ENCODE data around the gene PRKN. TPM values are rescaled to one million over a fixed set of nuclear protein-coding genes. Genes with fewer than 3 reads are reported as not detected.

Gene PRKN
- total RNA-seq, 2 donors from 2014 or later: 6.7 to 8.2 TPM

DNA sequence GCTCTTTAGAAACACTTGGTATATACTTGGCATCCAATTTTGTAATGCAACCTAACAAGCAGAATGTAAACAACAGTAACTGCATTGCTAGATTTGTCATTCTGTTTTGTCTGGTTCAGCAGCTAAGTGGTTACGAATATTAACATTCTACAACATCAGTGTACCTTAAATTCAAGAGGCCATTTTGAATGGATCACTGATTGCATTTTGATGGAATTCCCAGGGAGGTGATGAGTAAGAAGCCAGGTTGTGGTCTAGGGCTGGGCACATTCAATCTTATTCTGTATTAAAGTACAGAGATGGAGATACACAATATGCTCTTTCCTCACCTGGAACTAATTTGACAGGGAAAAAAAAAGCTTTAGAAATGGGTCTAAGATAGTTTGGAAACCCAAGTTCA is 483.5 kb downstream of the PRKN start:
- Histone ChIP-seq H3K27ac (no peak overlapping the region), H3K36me3 (replicated peaks in 1 of 2; ENCODE audit: insufficient read depth in 1 of 2, low read depth in 2 of 2) (no peaks in the 10 kb centered on the region), H3K4me3 (no peak overlapping the region), H3K4me1 (no peaks in the 10 kb centered on the region), H3K27me3 (no peaks in the 10 kb centered on the region), H3K9me3 (no peaks in the 10 kb centered on the region)
- DNase-seq: no peak
- WGBS, 2 donors: 83 to 92% methylated on average over 1 of the region's 1 CpG
- TF ChIP-seq, protein P1, sequence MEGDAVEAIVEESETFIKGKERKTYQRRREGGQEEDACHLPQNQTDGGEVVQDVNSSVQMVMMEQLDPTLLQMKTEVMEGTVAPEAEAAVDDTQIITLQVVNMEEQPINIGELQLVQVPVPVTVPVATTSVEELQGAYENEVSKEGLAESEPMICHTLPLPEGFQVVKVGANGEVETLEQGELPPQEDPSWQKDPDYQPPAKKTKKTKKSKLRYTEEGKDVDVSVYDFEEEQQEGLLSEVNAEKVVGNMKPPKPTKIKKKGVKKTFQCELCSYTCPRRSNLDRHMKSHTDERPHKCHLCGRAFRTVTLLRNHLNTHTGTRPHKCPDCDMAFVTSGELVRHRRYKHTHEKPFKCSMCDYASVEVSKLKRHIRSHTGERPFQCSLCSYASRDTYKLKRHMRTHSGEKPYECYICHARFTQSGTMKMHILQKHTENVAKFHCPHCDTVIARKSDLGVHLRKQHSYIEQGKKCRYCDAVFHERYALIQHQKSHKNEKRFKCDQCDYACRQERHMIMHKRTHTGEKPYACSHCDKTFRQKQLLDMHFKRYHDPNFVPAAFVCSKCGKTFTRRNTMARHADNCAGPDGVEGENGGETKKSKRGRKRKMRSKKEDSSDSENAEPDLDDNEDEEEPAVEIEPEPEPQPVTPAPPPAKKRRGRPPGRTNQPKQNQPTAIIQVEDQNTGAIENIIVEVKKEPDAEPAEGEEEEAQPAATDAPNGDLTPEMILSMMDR (IDR thresholded peaks at IDR 0.05): no peak
- TF ChIP-seq POLR2A (IDR thresholded peaks at IDR 0.05): no peak
- intact Hi-C loops (cut with DNase I): no loop called here
- no peak for ATAC-seq

DNA sequence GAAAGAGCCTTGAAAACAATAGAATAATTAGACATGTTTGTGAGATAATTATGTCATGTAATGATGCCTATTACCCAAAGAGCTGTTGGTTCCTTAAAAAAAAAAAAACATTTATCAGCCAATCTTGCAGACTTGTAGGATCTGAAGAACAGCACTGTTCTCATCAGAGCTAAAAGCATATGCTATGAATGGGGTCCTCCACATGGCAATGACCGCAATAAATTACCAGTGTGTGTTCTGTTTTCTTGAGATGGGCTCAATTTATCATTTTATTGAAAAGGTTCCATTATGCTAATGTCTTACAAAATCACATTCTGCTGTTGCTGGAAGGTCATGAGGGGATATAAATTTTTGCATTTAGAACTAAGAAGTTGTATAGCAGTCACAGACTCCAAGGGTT is 484.7 kb downstream of the PRKN start:
- TF ChIP-seq, protein P1 (IDR thresholded peaks at IDR 0.05): no peak
- no peak for TF ChIP-seq POLR2A (IDR thresholded peaks at IDR 0.05)
- no peaks in the 10 kb centered on the region for H3K36me3 ChIP-seq (replicated peaks in 1 of 2; ENCODE audit: insufficient read depth in 1 of 2, low read depth in 2 of 2)
- no peaks in the 10 kb centered on the region for H3K4me1 ChIP-seq
- no peak overlapping the region for H3K27ac ChIP-seq
- WGBS, 2 donors: 96% methylated on average over 1 of the region's 1 CpG
- H3K9me3 ChIP-seq: no peaks in the 10 kb centered on the region
- no peak overlapping the region for H3K4me3 ChIP-seq
- ATAC-seq (no peak), DNase-seq (no peak)
- H3K27me3 ChIP-seq: no peaks in the 10 kb centered on the region
- intact Hi-C loops (cut with DNase I): no loop called here

DNA sequence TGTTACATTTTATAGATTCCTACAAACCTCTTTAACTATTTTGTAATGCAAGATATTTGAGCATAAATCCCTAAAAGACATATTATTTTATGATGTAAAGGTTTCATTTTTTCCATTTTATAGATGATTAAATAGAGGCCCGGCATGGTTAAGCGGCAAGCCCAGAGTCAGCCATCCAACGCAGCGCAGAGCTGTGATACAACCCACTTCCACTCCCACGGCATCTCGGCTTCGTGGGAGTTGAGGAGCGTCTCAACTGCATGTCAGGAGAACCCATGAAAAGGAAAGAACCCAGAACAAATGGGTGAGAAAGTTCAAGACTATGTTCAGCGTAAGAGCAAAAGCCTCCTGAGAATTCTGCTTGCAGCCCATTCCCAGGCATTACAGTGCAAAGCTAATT is 488.2 kb downstream of the PRKN start:
- Histone ChIP-seq H3K36me3 (replicated peaks in 1 of 2; ENCODE audit: insufficient read depth in 1 of 2, low read depth in 2 of 2) (no peaks in the 10 kb centered on the region), H3K4me1 (no peaks in the 10 kb centered on the region), H3K27me3 (no peaks in the 10 kb centered on the region), H3K9me3 (no peaks in the 10 kb centered on the region), H3K27ac (no peak overlapping the region), H3K4me3 (no peak overlapping the region)
- TF ChIP-seq, protein P1 (IDR thresholded peaks at IDR 0.05): no peak
- TF ChIP-seq POLR2A (IDR thresholded peaks at IDR 0.05): no peak
- DNase-seq: no peak
- intact Hi-C loops (cut with DNase I): no loop called here
- no peak for ATAC-seq
- WGBS, 2 donors: 95 to 97% methylated on average over 9 of the region's 9 CpGs

DNA sequence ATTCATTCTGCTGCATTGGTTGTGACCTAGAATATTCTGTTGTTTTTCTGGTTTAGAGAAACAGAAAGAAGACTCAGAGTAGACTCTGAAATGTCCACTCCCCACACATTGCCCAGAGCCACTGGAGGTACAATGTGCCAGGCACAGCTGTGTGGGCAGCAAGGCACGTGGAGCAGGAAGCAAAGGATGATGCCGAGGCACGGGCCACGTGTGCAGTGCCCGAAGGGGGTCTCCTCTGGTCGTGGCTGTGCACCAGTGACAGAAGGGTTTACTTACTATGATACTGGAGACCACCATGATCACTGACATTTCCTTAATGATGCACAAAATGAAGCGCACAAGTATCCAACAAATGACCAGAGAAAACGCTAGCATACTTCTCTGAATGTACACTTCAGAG is 488.9 kb downstream of the PRKN start:
- no peak overlapping the region for H3K27ac ChIP-seq
- no peaks in the 10 kb centered on the region for H3K4me1 ChIP-seq
- H3K27me3 ChIP-seq: no peaks in the 10 kb centered on the region
- no peaks in the 10 kb centered on the region for H3K36me3 ChIP-seq (replicated peaks in 1 of 2; ENCODE audit: insufficient read depth in 1 of 2, low read depth in 2 of 2)
- ATAC-seq: no peak
- WGBS, 2 donors: 87 to 88% methylated on average over 8 of the region's 8 CpGs
- no peak for DNase-seq
- no peaks in the 10 kb centered on the region for H3K9me3 ChIP-seq
- H3K4me3 ChIP-seq: no peak overlapping the region
- TF ChIP-seq, protein P1 (IDR thresholded peaks at IDR 0.05): no peak
- TF ChIP-seq POLR2A (IDR thresholded peaks at IDR 0.05): no peak
- intact Hi-C loops (cut with DNase I): no loop called here

DNA sequence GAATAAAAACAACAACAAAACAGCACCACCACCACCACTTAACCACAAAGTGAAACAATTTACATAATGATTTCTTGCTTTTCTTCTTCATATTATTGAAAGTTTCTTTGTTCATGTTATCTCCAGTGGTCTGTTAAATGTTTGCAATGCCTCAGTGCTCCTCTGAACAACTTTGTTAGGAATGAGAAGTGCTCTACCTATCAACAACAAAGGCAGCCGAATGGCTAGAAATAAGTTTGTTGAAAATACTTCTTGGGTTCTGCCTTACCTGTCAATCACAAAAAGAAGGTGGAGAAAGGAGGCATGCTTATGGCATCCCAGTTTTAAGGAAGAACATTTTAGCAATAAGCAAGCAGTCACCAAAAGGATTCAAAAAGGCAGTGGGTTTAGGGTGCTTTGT is 490.2 kb downstream of the PRKN start:
- ATAC-seq (no peak), DNase-seq (no peak)
- H3K36me3 ChIP-seq (replicated peaks in 1 of 2; ENCODE audit: insufficient read depth in 1 of 2, low read depth in 2 of 2): no peaks in the 10 kb centered on the region
- H3K4me3 ChIP-seq: no peak overlapping the region
- intact Hi-C loops (cut with DNase I): no loop called here
- no peaks in the 10 kb centered on the region for H3K4me1 ChIP-seq
- 71 to 74% methylated on average over 1 of the region's 1 CpG for WGBS, 2 donors
- no peak overlapping the region for H3K27ac ChIP-seq
- TF ChIP-seq, protein P1 (IDR thresholded peaks at IDR 0.05): no peak
- TF ChIP-seq POLR2A (IDR thresholded peaks at IDR 0.05): no peak
- H3K9me3 ChIP-seq: no peaks in the 10 kb centered on the region
- H3K27me3 ChIP-seq: no peaks in the 10 kb centered on the region
